HepG2 (cell line): ENCODE data around the gene TRMT1. TPM values are rescaled to one million over a fixed set of nuclear protein-coding genes. Genes with fewer than 3 reads are reported as not detected.

ENCODE experiments used
- ARHGAP35 ChIP-seq: sonication (generic); formaldehyde crosslinking; IDR thresholded peaks from 2 replicates; pipeline ENCODE4 v1.9.0; 2022; ENCODE audit warnings: mild to moderate bottlenecking, inconsistent platforms, moderate library complexity, missing genetic modification reagents, borderline replicate concordance
- ARNT ChIP-seq: fragments of 450-650 bp; IDR thresholded peaks from 2 replicates; pipeline ENCODE4 v1.6.1; 2017
- CBX2 ChIP-seq, 2 experiments: fragments of 200-600 bp in 1 of 2; sonication (generic); formaldehyde crosslinking in 1 of 2; IDR thresholded peaks; 2 replicates each; pipeline versions ENCODE4 v1.7.0 to v1.8.1; 2018 to 2022; ENCODE audit warnings: low read depth in 2 of 2, low read length in 1 of 2, mild to moderate bottlenecking in 1 of 2, missing genetic modification reagents in 1 of 2
- CENPX ChIP-seq: sonication (generic); formaldehyde crosslinking; IDR thresholded peaks from 2 replicates; pipeline ENCODE4 v1.9.0; 2021; ENCODE audit warnings: mild to moderate bottlenecking, missing genetic modification reagents, moderate library complexity
- ELF3 ChIP-seq: IDR thresholded peaks from 2 replicates; pipeline ENCODE4 v1.6.1; 2016; ENCODE audit warnings: missing genetic modification reagents, missing compliant biosample characterization
- FOXO4 ChIP-seq: sonication (generic); formaldehyde crosslinking; conservative IDR thresholded peaks from 2 replicates; pipeline ENCODE4 v1.8.1; 2023; ENCODE audit warnings: missing genetic modification reagents
- FOXP4 ChIP-seq: sonication (generic); formaldehyde crosslinking; IDR thresholded peaks from 2 replicates; pipeline ENCODE4 v1.4.0; 2020; ENCODE audit warnings: missing genetic modification reagents
- GMEB2 ChIP-seq: IDR thresholded peaks from 2 replicates; pipeline ENCODE4 v1.6.1; 2016; ENCODE audit warnings: missing biosample characterization, missing genetic modification reagents, low read depth
- HNF4A ChIP-seq: sonication (generic); formaldehyde crosslinking; IDR thresholded peaks from 2 replicates; pipeline ENCODE4 v1.4.0; 2020; ENCODE audit warnings: missing genetic modification reagents
- HOXA9 ChIP-seq: sonication (generic); formaldehyde crosslinking; IDR thresholded peaks from 2 replicates; pipeline ENCODE4 v1.8.1; 2022; ENCODE audit warnings: missing genetic modification reagents, mild to moderate bottlenecking, moderate library complexity, borderline replicate concordance
- MTERF4 ChIP-seq: sonication (generic); formaldehyde crosslinking; IDR thresholded peaks from 2 replicates; pipeline ENCODE4 v1.8.0; 2023; ENCODE audit warnings: mild to moderate bottlenecking, missing genetic modification reagents
- NR3C1 ChIP-seq: sonication (generic); formaldehyde crosslinking; IDR thresholded peaks from 2 replicates; pipeline ENCODE4 v1.4.0; 2020; ENCODE audit warnings: missing genetic modification reagents
- POGZ ChIP-seq: sonication (generic); formaldehyde crosslinking; IDR thresholded peaks from 2 replicates; pipeline ENCODE4 v1.4.0; 2020; ENCODE audit warnings: mild to moderate bottlenecking, missing genetic modification reagents
- RCOR2 ChIP-seq: IDR thresholded peaks from 2 replicates; pipeline ENCODE4 v1.6.1; 2016; ENCODE audit warnings: missing biosample characterization, missing genetic modification reagents
- SALL2 ChIP-seq: sonication (generic); formaldehyde crosslinking; IDR thresholded peaks from 2 replicates; pipeline ENCODE4 v1.8.1; 2023; ENCODE audit warnings: mild to moderate bottlenecking, missing genetic modification reagents, inconsistent platforms
- SRSF9 ChIP-seq: fragments of 200-400 bp; formaldehyde crosslinking; IDR thresholded peaks from 2 replicates; pipeline ENCODE4 v1.6.1; 2018; ENCODE audit warnings: borderline replicate concordance, mild to moderate bottlenecking, low read depth, low read length; ENCODE audit not compliant: insufficient read depth, poor library complexity, severe bottlenecking
- TBL1XR1 ChIP-seq: fragments of 150-350 bp; IDR thresholded peaks from 2 replicates; pipeline ENCODE4 v1.6.1; 2014; ENCODE audit warnings: borderline replicate concordance, low read length; ENCODE audit not compliant: partially characterized antibody
- TP53 ChIP-seq: sonication (generic); formaldehyde crosslinking; conservative IDR thresholded peaks from 2 replicates; pipeline ENCODE4 v1.4.0; 2020; ENCODE audit warnings: missing genetic modification reagents
- ZNF138 ChIP-seq: sonication (generic); formaldehyde crosslinking; IDR thresholded peaks from 2 replicates; pipeline ENCODE4 v1.5.0; 2020; ENCODE audit warnings: mild to moderate bottlenecking, low read depth, missing genetic modification reagents
- ZNF232 ChIP-seq: sonication (generic); formaldehyde crosslinking; IDR thresholded peaks from 2 replicates; pipeline ENCODE4 v1.4.0; 2020; ENCODE audit warnings: missing genetic modification reagents, borderline replicate concordance
- ZNF614 ChIP-seq: IDR thresholded peaks from 2 replicates; pipeline ENCODE4 v1.6.1; 2018; ENCODE audit warnings: missing biosample characterization, missing genetic modification reagents, inconsistent platforms, borderline replicate concordance
- ZNF615 ChIP-seq: sonication (generic); formaldehyde crosslinking; IDR thresholded peaks from 2 replicates; pipeline ENCODE4 v1.5.0; 2020; ENCODE audit warnings: mild to moderate bottlenecking, missing genetic modification reagents, borderline replicate concordance
- ZNF746 ChIP-seq: sonication (generic); formaldehyde crosslinking; IDR thresholded peaks from 2 replicates; pipeline ENCODE4 v1.8.0; 2022; ENCODE audit warnings: mild to moderate bottlenecking, missing genetic modification reagents
- ZNF883 ChIP-seq: sonication (generic); formaldehyde crosslinking; IDR thresholded peaks from 2 replicates; pipeline ENCODE4 v1.5.1; 2020; ENCODE audit warnings: mild to moderate bottlenecking, missing genetic modification reagents; ENCODE audit errors: not compliant biosample characterization
- polyA plus RNA-seq, 8 experiments: library from polyadenylated mRNA; depleted of rRNA in 3 of 8; stranded (reverse) in 7 of 8; unstranded in 1 of 8; fragments of >200 nt; fragmentation: Illumina TruSeq in 4 of 8; extraction: Trizol in 4 of 8; gene quantifications; 2 replicates each; pipeline versions ENCODE4 v1.2.1 to v1.2.3, GENCODE V29; 2011 to 2016; ENCODE audit warnings: low read depth in 4 of 8, missing spikeins in 1 of 8, mixed read lengths in 1 of 8; ENCODE audit not compliant: insufficient read depth in 1 of 8
- total RNA-seq, 5 experiments: library from RNA; depleted of rRNA; stranded (reverse); fragments of >200 nt; fragmentation: Illumina TruSeq; extraction: Trizol; gene quantifications; 2 replicates each; pipeline ENCODE4 v1.2.3, GENCODE V29; 2016; ENCODE audit warnings: low read depth in 1 of 5

TRMT1 gene
- total and polyA plus RNA-seq, 2 of the 13 experiments (the other 11 are each of a cell fraction or from before 2014, with no cell fraction given) = 35.5 to 44.1 TPM

GRCh38 chr19:13155472-13156359 lies 39.2 kb upstream of the TRMT1 start (continued):
- TF ChIP-seq FOXP4 (CRISPR knock-in tag) (no peak), HNF4A (CRISPR knock-in tag) (no peak), MTERF4 (no peak; the same call in 1 of the 2 replicates), CBX2 (IDR thresholded peaks at IDR 0.05; ENCODE audit: low read depth, low read length) (no peak), CBX2 (CRISPR knock-in tag; IDR thresholded peaks at IDR 0.05; ENCODE audit: low read depth) (no peak), ARHGAP35 (CRISPR knock-in tag) (peak; percentile 63; the same call in 1 of the 2 replicates), SALL2 (CRISPR knock-in tag) (no peak), FOXO4 (CRISPR knock-in tag) (no peak), ZNF883 (no peak), SRSF9 (no peak), ZNF746 (CRISPR knock-in tag) (no peak; the same call in 1 of the 2 replicates), TBL1XR1 (peak; percentile 25), ZNF614 (no peak), GMEB2 (CRISPR knock-in tag) (no peak), ZNF232 (CRISPR knock-in tag) (no peak), RCOR2 (CRISPR knock-in tag) (no peak), HOXA9 (CRISPR knock-in tag) (no peak), NR3C1 (no peak), ZNF138 (no peak), CENPX (CRISPR knock-in tag) (no peak), ZNF615 (no peak), POGZ (CRISPR knock-in tag) (peak; percentile 37; the same call in 1 of the 2 replicates), ARNT (no peak), TP53 (CRISPR knock-in tag) (no peak), ELF3 (CRISPR knock-in tag) (no peak)
